GM21825 (cell line): Measurements from ENCODE around the gene ARSD.

Source experiments
- ATAC-seq: cut with Tn5 transposase; IDR thresholded peaks from one replicate; pipeline ENCODE4 v1.9.1; 2021; ENCODE audit warnings: mild to moderate bottlenecking, moderate library complexity; ENCODE audit not compliant: unreplicated experiment

Gene ARSD

GRCh38 chrX:2862404-2862803 lies 66.7 kb downstream of the ARSD start:
- no peak for ATAC-seq

GRCh38 chrX:2859197-2859797 lies 69.8 kb downstream of the ARSD start:
- ATAC-seq = no peak

- no peak for ATAC-seq
Observed at GRCh38 chrX:2857566-2857965, 71.6 kb downstream of the ARSD start.

- no peak for ATAC-seq
Observed at GRCh38 chrX:2855761-2856160, 73.4 kb downstream of the ARSD start.

GRCh38 chrX:2854918-2855317 lies 74.2 kb downstream of the ARSD start:
- ATAC-seq = no peak
